ENCODE measurements around the gene SOWAHA. TPM values are rescaled to one million over a fixed set of nuclear protein-coding genes. Genes with fewer than 3 reads are reported as not detected.

The SOWAHA gene
- total and polyA plus RNA-seq, 2 of the 8 experiments (the other 6 are each of a cell fraction or from before 2014, with no cell fraction given): 0.09 to 0.11 TPM

DNA sequence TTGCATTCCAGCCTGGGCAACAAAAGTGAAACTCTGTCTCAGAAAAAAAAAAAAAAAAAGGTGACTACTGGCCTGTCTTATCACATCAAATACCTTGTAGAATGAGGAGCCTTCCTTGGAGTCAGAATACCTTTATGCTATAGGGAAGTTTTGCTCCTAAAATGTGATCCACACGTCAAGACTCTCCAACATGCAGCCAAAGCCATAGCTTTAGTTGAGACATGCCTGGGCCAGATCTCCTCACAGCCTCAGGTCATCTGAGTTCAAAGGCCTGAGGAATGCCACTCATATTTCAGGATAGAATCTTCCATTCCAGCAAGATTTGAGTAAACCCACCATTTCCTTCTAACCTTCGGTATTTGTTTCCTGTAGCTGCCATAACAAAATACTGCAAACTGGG, 13.7 kb upstream of the SOWAHA start:
- Histone ChIP-seq H2BK15ac (ENCODE audit: low read length) (no peak overlapping the region), H4K5ac (ENCODE audit: insufficient read length, low read depth, low read length) (no peak overlapping the region), H4K20me1 (replicated peaks in 1 of 2; ENCODE audit: control insufficient read depth in 1 of 2, insufficient read depth in 2 of 2, low read length in 2 of 2) (no peaks in the 10 kb centered on the region), H3K9ac (replicated peaks in 1 of 4; ENCODE audit: extremely low read depth in 1 of 4, low read depth in 3 of 4, low read length in 3 of 4) (no peak overlapping the region), H2BK5ac (ENCODE audit: low read depth, low read length) (no peak overlapping the region), H2AK5ac (ENCODE audit: low read depth, low read length) (no peak overlapping the region), H3K18ac (ENCODE audit: extremely low read depth, low read length) (no peak overlapping the region), H4K91ac (replicated peaks; ENCODE audit: insufficient read length, low read length) (no peak overlapping the region), H3K4me1 (replicated peaks in 1 of 4; ENCODE audit: control insufficient read depth in 3 of 4, insufficient read depth in 4 of 4, low read length in 3 of 4) (no peaks in the 10 kb centered on the region), H3K4me2 (ENCODE audit: insufficient read depth in 1 of 2, low read depth in 2 of 2, low read length in 2 of 2) (no peak overlapping the region), H3K9me3 (ENCODE audit: insufficient read depth in 2 of 2, low read depth in 1 of 2, low read length in 1 of 2) (no peaks in the 10 kb centered on the region), H3K23me2 (ENCODE audit: low read depth, low read length) (peaks cover 2% of the 10 kb centered on the region; the same call in 1 of the 2 replicates), H3K79me2 (ENCODE audit: control insufficient read depth in 1 of 2, insufficient read depth in 2 of 2, low read length in 2 of 2) (no peaks in the 10 kb centered on the region), H3K27ac (ENCODE audit: low read depth, low read length) (no peak overlapping the region), H3K79me1 (ENCODE audit: low read depth, low read length) (no peaks in the 10 kb centered on the region), H3K4ac (replicated peaks; ENCODE audit: insufficient read length, low read depth, low read length) (no peak overlapping the region), H3K56ac (replicated peaks; ENCODE audit: insufficient read length, low read depth, low read length) (no peak overlapping the region), H2AFZ (ENCODE audit: low read length) (no peak overlapping the region), H3K14ac (ENCODE audit: insufficient read length) (no peak overlapping the region), H3K27me3 (replicated peaks in 1 of 4; ENCODE audit: control insufficient read depth in 3 of 4, extremely low read depth in 1 of 4, insufficient read depth in 3 of 4, low read length in 3 of 4) (peaks cover 0 to 1% (median 0%) of the 10 kb centered on the region in 4 experiments; a peak in 1 of 7 replicates), H2BK120ac (replicated peaks; ENCODE audit: low read depth, low read length) (no peak overlapping the region), H4K8ac (ENCODE audit: extremely low read depth, insufficient read depth, low read length) (no peak overlapping the region), H2BK20ac (ENCODE audit: low read length) (no peak overlapping the region), H2BK12ac (ENCODE audit: low read depth, low read length) (no peak overlapping the region), H3K23ac (ENCODE audit: insufficient read length) (no peak overlapping the region), H3K36me3 (ENCODE audit: control insufficient read depth in 2 of 4, insufficient read depth in 4 of 4, low read length in 3 of 4) (no peaks in the 10 kb centered on the region), H3K4me3 (ENCODE audit: extremely low read depth in 1 of 4, insufficient read depth in 2 of 4, low read depth in 3 of 4, low read length in 4 of 4) (no peak overlapping the region)
- POLR2A ChIA-PET (ENCODE audit: partially characterized antibody): no interaction called here
- no peak for DNase-seq (ENCODE audit: low read depth in 1 of 2, low spot score in 2 of 2)
- no peak for FAIRE-seq
- TF ChIP-seq JUND (IDR thresholded peaks at IDR 0.05; ENCODE audit: low read length) (no peak), RXRA (IDR thresholded peaks at IDR 0.05; ENCODE audit: insufficient read depth, low read depth, low read length) (no peak), CTBP2 (IDR thresholded peaks at IDR 0.05; ENCODE audit: borderline replicate concordance, insufficient read depth, insufficient read length, low read length) (no peak), CHD2 (IDR thresholded peaks at IDR 0.05; ENCODE audit: low read length) (no peak)
- WGBS, 2 experiments (ENCODE audit: extremely low coverage in 1 of 2, insufficient coverage in 1 of 2, insufficient read length in 1 of 2, insufficient replicate concordance in 2 of 2, low coverage in 1 of 2, low lambda C conversion rate in 2 of 2, missing lambda C conversion rate in 1 of 2): 88% methylated on average over 2 of the region's 2 CpGs; no CpG with 5 or more reads in 1 of the 2 experiments
- CTCF ChIA-PET (ENCODE audit: partially characterized antibody): interaction anchor here (1.3 to 1.7 kb wide), 4 partner anchors 8 to 29 kb away, joined by 4 to 5 read pairs (median 4); no protein-coding TSS in a partner anchor
